Measurements from ENCODE around the gene TP53RK. TPM values are rescaled to one million over a fixed set of nuclear protein-coding genes. Genes with fewer than 3 reads are reported as not detected.

Gene TP53RK
- total and polyA plus RNA-seq, 2 experiments from 2014 or later: 24.2 to 26.0 TPM

DNA sequence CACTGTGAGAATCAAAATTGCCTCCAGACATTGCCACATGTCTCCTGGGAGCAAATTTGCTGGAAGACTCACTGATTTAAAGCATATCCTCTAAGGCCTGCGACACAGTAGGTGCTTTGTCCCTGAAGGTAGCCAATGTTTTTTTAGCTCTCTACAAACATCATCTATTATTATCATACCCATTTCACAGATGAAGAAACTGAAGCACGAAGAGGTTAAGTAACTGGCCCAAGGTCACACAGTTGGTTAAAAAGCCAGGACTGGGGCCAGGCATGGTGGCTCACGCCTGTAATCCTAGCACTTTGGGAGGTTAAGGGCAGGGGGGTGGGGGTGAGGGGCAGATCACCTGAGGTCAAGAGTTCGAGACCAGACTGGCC lies 50.4 kb downstream of the TP53RK start (continued):
- no peak for TF ChIP-seq ZNF331 (CRISPR knock-in tag; IDR thresholded peaks at IDR 0.05; ENCODE audit: low read depth)
- TF ChIP-seq, protein P1, sequence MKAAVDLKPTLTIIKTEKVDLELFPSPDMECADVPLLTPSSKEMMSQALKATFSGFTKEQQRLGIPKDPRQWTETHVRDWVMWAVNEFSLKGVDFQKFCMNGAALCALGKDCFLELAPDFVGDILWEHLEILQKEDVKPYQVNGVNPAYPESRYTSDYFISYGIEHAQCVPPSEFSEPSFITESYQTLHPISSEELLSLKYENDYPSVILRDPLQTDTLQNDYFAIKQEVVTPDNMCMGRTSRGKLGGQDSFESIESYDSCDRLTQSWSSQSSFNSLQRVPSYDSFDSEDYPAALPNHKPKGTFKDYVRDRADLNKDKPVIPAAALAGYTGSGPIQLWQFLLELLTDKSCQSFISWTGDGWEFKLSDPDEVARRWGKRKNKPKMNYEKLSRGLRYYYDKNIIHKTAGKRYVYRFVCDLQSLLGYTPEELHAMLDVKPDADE (IDR thresholded peaks at IDR 0.05): no peak
- TF ChIP-seq EZH2 (IDR thresholded peaks at IDR 0.05; ENCODE audit: low read depth, unreplicated experiment): no peak
- no peak for TF ChIP-seq ZNF114 (CRISPR knock-in tag; IDR thresholded peaks at IDR 0.05)

DNA sequence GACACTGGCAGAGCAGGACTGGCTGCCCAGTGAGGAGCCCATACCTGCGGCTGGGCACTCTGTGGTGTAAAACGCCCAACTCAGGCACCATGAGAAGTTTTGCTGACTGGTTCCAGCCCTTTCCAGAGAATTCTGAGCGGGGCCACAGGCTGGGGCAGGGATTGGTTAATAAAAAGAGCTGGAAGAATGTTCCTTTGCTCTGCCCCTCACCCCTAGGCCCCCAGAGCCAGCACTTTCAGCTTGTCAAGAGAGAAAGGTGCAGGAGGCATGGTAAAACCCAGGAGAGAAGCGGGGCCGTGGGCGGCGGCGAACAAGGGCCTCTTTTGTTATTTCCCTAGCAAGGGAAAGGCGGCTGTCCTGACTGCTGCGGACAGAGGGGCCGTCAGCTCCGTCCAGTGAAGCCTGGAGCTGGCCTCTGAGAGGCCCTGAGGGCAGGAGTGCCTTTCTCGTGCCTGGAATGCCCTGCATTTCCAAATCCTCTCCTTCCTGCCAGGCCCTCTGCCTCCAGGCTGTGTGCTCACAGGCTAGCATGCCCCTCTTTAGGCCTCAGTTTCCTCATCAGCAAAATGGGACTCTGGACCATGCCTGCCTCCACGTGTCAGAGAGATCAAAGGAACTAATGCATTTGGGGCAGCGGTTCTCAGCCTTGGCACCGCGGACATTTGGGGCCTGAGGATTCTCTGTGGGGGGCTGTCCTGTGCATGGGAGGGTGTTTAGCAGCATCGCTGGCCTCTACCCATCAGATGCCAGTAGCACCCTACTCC lies 50.9 kb downstream of the TP53RK start:
- H3K9me2 ChIP-seq (ENCODE audit: insufficient read depth): no peaks in the 10 kb centered on the region
- ATAC-seq (peak; percentile 53), DNase-seq (ENCODE audit: low spot score) (peak; percentile 27)
- H3K4me3 Mint-ChIP-seq: no peak overlapping the region
- TF ChIP-seq ZNF114 (CRISPR knock-in tag; IDR thresholded peaks at IDR 0.05) (no peak), EZH2 (IDR thresholded peaks at IDR 0.05; ENCODE audit: low read depth, unreplicated experiment) (no peak), STAT1 (IDR thresholded peaks at IDR 0.05; ENCODE audit: unreplicated experiment) (no peak)
- TF ChIP-seq, protein P2, sequence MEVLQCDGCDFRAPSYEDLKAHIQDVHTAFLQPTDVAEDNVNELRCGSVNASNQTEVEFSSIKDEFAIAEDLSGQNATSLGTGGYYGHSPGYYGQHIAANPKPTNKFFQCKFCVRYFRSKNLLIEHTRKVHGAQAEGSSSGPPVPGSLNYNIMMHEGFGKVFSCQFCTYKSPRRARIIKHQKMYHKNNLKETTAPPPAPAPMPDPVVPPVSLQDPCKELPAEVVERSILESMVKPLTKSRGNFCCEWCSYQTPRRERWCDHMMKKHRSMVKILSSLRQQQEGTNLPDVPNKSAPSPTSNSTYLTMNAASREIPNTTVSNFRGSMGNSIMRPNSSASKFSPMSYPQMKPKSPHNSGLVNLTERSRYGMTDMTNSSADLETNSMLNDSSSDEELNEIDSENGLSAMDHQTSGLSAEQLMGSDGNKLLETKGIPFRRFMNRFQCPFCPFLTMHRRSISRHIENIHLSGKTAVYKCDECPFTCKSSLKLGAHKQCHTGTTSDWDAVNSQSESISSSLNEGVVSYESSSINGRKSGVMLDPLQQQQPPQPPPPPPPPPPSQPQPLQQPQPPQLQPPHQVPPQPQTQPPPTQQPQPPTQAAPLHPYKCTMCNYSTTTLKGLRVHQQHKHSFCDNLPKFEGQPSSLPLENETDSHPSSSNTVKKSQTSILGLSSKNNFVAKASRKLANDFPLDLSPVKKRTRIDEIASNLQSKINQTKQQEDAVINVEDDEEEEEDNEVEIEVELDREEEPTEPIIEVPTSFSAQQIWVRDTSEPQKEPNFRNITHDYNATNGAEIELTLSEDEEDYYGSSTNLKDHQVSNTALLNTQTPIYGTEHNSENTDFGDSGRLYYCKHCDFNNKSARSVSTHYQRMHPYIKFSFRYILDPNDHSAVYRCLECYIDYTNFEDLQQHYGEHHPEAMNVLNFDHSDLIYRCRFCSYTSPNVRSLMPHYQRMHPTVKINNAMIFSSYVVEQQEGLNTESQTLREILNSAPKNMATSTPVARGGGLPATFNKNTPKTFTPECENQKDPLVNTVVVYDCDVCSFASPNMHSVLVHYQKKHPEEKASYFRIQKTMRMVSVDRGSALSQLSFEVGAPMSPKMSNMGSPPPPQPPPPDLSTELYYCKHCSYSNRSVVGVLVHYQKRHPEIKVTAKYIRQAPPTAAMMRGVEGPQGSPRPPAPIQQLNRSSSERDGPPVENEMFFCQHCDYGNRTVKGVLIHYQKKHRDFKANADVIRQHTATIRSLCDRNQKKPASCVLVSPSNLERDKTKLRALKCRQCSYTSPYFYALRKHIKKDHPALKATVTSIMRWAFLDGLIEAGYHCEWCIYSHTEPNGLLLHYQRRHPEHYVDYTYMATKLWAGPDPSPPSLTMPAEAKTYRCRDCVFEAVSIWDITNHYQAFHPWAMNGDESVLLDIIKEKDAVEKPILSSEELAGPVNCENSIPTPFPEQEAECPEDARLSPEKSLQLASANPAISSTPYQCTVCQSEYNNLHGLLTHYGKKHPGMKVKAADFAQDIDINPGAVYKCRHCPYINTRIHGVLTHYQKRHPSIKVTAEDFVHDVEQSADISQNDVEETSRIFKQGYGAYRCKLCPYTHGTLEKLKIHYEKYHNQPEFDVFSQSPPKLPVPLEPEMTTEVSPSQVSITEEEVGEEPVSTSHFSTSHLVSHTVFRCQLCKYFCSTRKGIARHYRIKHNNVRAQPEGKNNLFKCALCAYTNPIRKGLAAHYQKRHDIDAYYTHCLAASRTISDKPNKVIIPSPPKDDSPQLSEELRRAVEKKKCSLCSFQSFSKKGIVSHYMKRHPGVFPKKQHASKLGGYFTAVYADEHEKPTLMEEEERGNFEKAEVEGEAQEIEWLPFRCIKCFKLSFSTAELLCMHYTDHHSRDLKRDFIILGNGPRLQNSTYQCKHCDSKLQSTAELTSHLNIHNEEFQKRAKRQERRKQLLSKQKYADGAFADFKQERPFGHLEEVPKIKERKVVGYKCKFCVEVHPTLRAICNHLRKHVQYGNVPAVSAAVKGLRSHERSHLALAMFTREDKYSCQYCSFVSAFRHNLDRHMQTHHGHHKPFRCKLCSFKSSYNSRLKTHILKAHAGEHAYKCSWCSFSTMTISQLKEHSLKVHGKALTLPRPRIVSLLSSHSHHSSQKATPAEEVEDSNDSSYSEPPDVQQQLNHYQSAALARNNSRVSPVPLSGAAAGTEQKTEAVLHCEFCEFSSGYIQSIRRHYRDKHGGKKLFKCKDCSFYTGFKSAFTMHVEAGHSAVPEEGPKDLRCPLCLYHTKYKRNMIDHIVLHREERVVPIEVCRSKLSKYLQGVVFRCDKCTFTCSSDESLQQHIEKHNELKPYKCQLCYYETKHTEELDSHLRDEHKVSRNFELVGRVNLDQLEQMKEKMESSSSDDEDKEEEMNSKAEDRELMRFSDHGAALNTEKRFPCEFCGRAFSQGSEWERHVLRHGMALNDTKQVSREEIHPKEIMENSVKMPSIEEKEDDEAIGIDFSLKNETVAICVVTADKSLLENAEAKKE (CRISPR knock-in tag; IDR thresholded peaks at IDR 0.05): no peak
- TF ChIP-seq, protein P1 (IDR thresholded peaks at IDR 0.05): no peak
- TF ChIP-seq, protein P3, sequence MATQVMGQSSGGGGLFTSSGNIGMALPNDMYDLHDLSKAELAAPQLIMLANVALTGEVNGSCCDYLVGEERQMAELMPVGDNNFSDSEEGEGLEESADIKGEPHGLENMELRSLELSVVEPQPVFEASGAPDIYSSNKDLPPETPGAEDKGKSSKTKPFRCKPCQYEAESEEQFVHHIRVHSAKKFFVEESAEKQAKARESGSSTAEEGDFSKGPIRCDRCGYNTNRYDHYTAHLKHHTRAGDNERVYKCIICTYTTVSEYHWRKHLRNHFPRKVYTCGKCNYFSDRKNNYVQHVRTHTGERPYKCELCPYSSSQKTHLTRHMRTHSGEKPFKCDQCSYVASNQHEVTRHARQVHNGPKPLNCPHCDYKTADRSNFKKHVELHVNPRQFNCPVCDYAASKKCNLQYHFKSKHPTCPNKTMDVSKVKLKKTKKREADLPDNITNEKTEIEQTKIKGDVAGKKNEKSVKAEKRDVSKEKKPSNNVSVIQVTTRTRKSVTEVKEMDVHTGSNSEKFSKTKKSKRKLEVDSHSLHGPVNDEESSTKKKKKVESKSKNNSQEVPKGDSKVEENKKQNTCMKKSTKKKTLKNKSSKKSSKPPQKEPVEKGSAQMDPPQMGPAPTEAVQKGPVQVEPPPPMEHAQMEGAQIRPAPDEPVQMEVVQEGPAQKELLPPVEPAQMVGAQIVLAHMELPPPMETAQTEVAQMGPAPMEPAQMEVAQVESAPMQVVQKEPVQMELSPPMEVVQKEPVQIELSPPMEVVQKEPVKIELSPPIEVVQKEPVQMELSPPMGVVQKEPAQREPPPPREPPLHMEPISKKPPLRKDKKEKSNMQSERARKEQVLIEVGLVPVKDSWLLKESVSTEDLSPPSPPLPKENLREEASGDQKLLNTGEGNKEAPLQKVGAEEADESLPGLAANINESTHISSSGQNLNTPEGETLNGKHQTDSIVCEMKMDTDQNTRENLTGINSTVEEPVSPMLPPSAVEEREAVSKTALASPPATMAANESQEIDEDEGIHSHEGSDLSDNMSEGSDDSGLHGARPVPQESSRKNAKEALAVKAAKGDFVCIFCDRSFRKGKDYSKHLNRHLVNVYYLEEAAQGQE (IDR thresholded peaks at IDR 0.05; ENCODE audit: unreplicated experiment): no peak
- H4K20me1 ChIP-seq (replicated peaks; ENCODE audit: insufficient read depth): no peaks in the 10 kb centered on the region
- H3K27ac Mint-ChIP-seq: 0 out of 2 replicates have a peak overlapping the region, but pooled peaks have one; percentile 27
- peaks cover 14% of the 10 kb centered on the region for H3K27me3 Mint-ChIP-seq (ENCODE audit: insufficient read depth, low read depth, poor library complexity)
- H3K36me3 Mint-ChIP-seq (ENCODE audit: low read depth): no peaks in the 10 kb centered on the region
- no peaks in the 10 kb centered on the region; the same call in 1 of the 2 replicates for H3K4me1 ChIP-seq (ENCODE audit: insufficient read depth)
- H3K36me3 ChIP-seq (ENCODE audit: insufficient read depth): no peaks in the 10 kb centered on the region
- no peak overlapping the region for H3K4me3 ChIP-seq
- no peak overlapping the region for H3K4me2 ChIP-seq
- H3K27me3 ChIP-seq (ENCODE audit: insufficient read depth): no peaks in the 10 kb centered on the region
- 0 out of 2 replicates have a peak overlapping the region, but pooled peaks have one; percentile 32 for H3K27ac ChIP-seq (ENCODE audit: low read depth)
- peaks cover 8% of the 10 kb centered on the region; the same call in 2 of the 3 replicates for H3K4me1 Mint-ChIP-seq
- H3F3A ChIP-seq (replicated peaks; ENCODE audit: low read depth): no peaks in the 10 kb centered on the region
- no peaks in the 10 kb centered on the region; the same call in 1 of the 3 replicates for H3K9me3 Mint-ChIP-seq
- no peak overlapping the region for H2AFZ ChIP-seq
- H3K79me2 ChIP-seq (replicated peaks; ENCODE audit: insufficient read depth): no peaks in the 10 kb centered on the region
